ENCODE results near the gene UCK1.

UCK1 gene

DNA sequence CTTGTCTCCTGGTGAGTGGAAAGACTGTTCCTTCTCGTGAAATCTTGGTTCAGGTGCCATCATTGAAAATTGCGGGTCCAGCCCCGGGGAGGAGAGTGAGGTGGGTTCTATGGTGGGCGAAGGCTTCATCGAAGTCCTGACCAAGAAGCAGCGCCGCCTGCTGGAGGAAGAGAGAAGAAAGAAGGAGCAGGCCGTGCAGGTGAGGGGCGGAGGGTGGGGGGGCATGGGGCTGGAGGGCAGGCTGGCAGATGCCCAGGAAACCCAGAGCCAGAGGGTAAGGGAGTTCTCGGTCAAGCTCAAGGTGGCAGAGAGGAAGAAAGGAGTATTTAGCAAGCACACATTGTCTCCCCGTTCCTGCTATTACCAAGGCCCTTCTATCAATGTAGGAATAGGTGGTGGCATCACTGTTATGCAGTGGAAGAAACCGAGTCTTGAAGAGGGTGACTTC lies 52.6 kb downstream of the UCK1 start:
- Histone ChIP-seq H3K27me3 (ENCODE audit: control insufficient read depth in 5 of 5, insufficient read depth in 4 of 5, low read length in 5 of 5) (no peaks in the 10 kb centered on the region), H3K4me3 (ENCODE audit: low read depth in 1 of 5, low read length in 5 of 5) (no peak overlapping the region), H3K9me3 (ENCODE audit: control insufficient read depth in 5 of 5, low read length in 5 of 5) (no peaks in the 10 kb centered on the region), H3K9ac (ENCODE audit: low read length in 5 of 5) (no peak overlapping the region), H3K36me3 (ENCODE audit: control insufficient read depth in 5 of 5, insufficient read depth in 5 of 5, low read length in 5 of 5) (peaks cover 4 to 96% (median 89%) of the 10 kb centered on the region in 5 donors), H3K4me1 (ENCODE audit: control insufficient read depth in 5 of 5, insufficient read depth in 5 of 5, low read length in 5 of 5) (peaks cover 0 to 11% (median 0%) of the 10 kb centered on the region in 5 donors), H3K27ac (ENCODE audit: low read depth, low read length) (no peak overlapping the region)

GRCh38 chr9:131477816-131478419 lies 53.1 kb downstream of the UCK1 start:
- H3K4me3 ChIP-seq (ENCODE audit: low read depth in 1 of 5, low read length in 5 of 5), result no peak overlapping the region
- H3K4me1 ChIP-seq (ENCODE audit: control insufficient read depth in 5 of 5, insufficient read depth in 5 of 5, low read length in 5 of 5), result peaks cover 0 to 10% (median 0%) of the 10 kb centered on the region in 5 donors
- H3K36me3 ChIP-seq (ENCODE audit: control insufficient read depth in 5 of 5, insufficient read depth in 5 of 5, low read length in 5 of 5), result peaks cover 4 to 96% (median 89%) of the 10 kb centered on the region in 5 donors
- H3K27ac ChIP-seq (ENCODE audit: low read depth, low read length), result no peak overlapping the region
- no peak overlapping the region for H3K9ac ChIP-seq (ENCODE audit: low read length in 5 of 5)
- H3K9me3 ChIP-seq (ENCODE audit: control insufficient read depth in 5 of 5, low read length in 5 of 5), result no peaks in the 10 kb centered on the region
- no peaks in the 10 kb centered on the region for H3K27me3 ChIP-seq (ENCODE audit: control insufficient read depth in 5 of 5, insufficient read depth in 4 of 5, low read length in 5 of 5)

- Histone ChIP-seq H3K36me3 (ENCODE audit: control insufficient read depth in 5 of 5, insufficient read depth in 5 of 5, low read length in 5 of 5) (peaks cover 4 to 94% (median 87%) of the 10 kb centered on the region in 5 donors), H3K9me3 (ENCODE audit: control insufficient read depth in 5 of 5, low read length in 5 of 5) (no peaks in the 10 kb centered on the region), H3K27me3 (ENCODE audit: control insufficient read depth in 5 of 5, insufficient read depth in 4 of 5, low read length in 5 of 5) (no peaks in the 10 kb centered on the region), H3K4me1 (ENCODE audit: control insufficient read depth in 5 of 5, insufficient read depth in 5 of 5, low read length in 5 of 5) (peaks cover 0 to 8% (median 0%) of the 10 kb centered on the region in 5 donors), H3K4me3 (ENCODE audit: low read depth in 1 of 5, low read length in 5 of 5) (no peak overlapping the region), H3K27ac (ENCODE audit: low read depth, low read length) (no peak overlapping the region), H3K9ac (ENCODE audit: low read length in 5 of 5) (no peak overlapping the region)
Measured at GRCh38 chr9:131477367-131477766, 53.7 kb downstream of the UCK1 start.

GRCh38 chr9:131476777-131477345 lies 54.2 kb downstream of the UCK1 start:
- Histone ChIP-seq H3K4me1 (ENCODE audit: control insufficient read depth in 5 of 5, insufficient read depth in 5 of 5, low read length in 5 of 5) (peaks cover 0 to 8% (median 0%) of the 10 kb centered on the region in 5 donors), H3K27ac (ENCODE audit: low read depth, low read length) (no peak overlapping the region), H3K9ac (ENCODE audit: low read length in 5 of 5) (no peak overlapping the region), H3K4me3 (ENCODE audit: low read depth in 1 of 5, low read length in 5 of 5) (no peak overlapping the region), H3K36me3 (ENCODE audit: control insufficient read depth in 5 of 5, insufficient read depth in 5 of 5, low read length in 5 of 5) (peaks cover 6 to 91% (median 85%) of the 10 kb centered on the region in 5 donors), H3K9me3 (ENCODE audit: control insufficient read depth in 5 of 5, low read length in 5 of 5) (no peaks in the 10 kb centered on the region), H3K27me3 (ENCODE audit: control insufficient read depth in 5 of 5, insufficient read depth in 4 of 5, low read length in 5 of 5) (no peaks in the 10 kb centered on the region)

DNA sequence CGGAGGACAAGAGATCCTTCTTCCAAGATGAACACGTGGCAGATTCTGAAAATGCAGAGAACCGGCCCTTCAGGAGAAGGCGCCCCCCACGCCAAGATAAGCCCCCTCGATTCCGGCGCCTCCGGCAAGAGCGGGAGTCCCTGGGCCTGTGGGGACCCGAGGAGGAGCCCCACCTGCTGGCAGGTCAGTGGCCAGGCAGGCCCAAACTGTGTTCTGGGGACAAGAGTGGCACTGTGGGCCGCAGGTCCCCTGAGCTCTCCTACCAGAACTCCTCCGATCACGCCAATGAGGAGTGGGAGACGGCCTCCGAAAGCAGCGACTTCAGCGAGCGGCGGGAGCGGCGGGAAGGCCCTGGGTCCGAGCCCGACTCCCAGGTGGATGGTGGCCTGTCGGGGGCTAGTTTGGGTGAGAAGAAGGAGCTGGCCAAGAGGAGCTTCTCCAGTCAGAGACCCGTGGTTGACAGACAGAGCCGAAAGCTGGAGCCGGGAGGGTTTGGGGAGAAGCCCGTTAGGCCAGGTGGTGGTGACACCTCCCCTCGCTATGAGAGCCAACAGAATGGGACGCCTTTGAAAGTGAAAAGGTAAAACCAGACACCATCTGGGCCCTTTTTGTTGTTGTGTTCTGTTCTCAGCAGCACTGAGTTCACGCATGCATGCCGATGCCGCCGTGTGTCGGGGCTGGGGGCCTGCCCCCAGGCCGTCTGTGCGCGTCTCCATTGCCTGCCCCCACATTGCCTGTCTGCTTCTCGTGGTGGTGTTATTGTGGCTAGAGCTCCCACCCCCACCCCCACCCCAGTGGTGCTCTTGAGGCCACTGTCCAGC lies 54.9 kb downstream of the UCK1 start:
- Histone ChIP-seq H3K4me3 (ENCODE audit: low read depth in 1 of 5, low read length in 5 of 5) (no peak overlapping the region), H3K9me3 (ENCODE audit: control insufficient read depth in 5 of 5, low read length in 5 of 5) (no peaks in the 10 kb centered on the region), H3K4me1 (ENCODE audit: control insufficient read depth in 5 of 5, insufficient read depth in 5 of 5, low read length in 5 of 5) (peaks cover 0 to 8% (median 0%) of the 10 kb centered on the region in 5 donors), H3K27ac (ENCODE audit: low read depth, low read length) (no peak overlapping the region), H3K36me3 (ENCODE audit: control insufficient read depth in 5 of 5, insufficient read depth in 5 of 5, low read length in 5 of 5) (peaks cover 13 to 91% (median 87%) of the 10 kb centered on the region in 5 donors), H3K9ac (ENCODE audit: low read length in 5 of 5) (no peak overlapping the region), H3K27me3 (ENCODE audit: control insufficient read depth in 5 of 5, insufficient read depth in 4 of 5, low read length in 5 of 5) (no peaks in the 10 kb centered on the region)

GRCh38 chr9:131475111-131475955 lies 55.7 kb downstream of the UCK1 start:
- H3K4me3 ChIP-seq (ENCODE audit: low read depth in 1 of 5, low read length in 5 of 5), result no peak overlapping the region
- no peak overlapping the region for H3K27ac ChIP-seq (ENCODE audit: low read depth, low read length)
- peaks cover 16 to 94% (median 93%) of the 10 kb centered on the region in 5 donors for H3K36me3 ChIP-seq (ENCODE audit: control insufficient read depth in 5 of 5, insufficient read depth in 5 of 5, low read length in 5 of 5)

DNA sequence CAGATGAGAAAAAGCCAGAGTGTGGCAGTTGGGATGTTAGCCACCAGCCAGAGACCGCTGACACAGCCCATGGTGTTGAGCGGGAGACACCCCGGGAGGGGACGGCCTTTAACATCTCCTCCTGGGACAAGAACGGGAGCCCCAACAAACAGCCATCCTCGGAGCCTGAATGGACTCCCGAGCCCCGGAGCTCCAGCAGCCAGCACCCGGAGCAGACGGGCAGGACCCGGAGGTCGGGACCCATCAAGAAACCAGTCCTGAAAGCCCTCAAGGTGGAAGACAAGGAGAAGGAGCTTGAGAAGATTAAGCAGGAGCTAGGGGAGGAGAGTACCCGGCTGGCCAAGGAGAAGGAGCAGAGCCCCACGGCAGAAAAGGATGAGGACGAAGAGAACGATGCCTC lies 56.4 kb downstream of the UCK1 start:
- H3K36me3 ChIP-seq (ENCODE audit: control insufficient read depth in 5 of 5, insufficient read depth in 5 of 5, low read length in 5 of 5), result peaks cover 16 to 94% (median 93%) of the 10 kb centered on the region in 5 donors
- no peak overlapping the region for H3K27ac ChIP-seq (ENCODE audit: low read depth, low read length)
- peaks cover 0 to 8% (median 0%) of the 10 kb centered on the region in 5 donors for H3K4me1 ChIP-seq (ENCODE audit: control insufficient read depth in 5 of 5, insufficient read depth in 5 of 5, low read length in 5 of 5)
- no peak overlapping the region for H3K9ac ChIP-seq (ENCODE audit: low read length in 5 of 5)
- H3K4me3 ChIP-seq (ENCODE audit: low read depth in 1 of 5, low read length in 5 of 5), result no peak overlapping the region
- no peaks in the 10 kb centered on the region for H3K27me3 ChIP-seq (ENCODE audit: control insufficient read depth in 5 of 5, insufficient read depth in 4 of 5, low read length in 5 of 5)
- no peaks in the 10 kb centered on the region for H3K9me3 ChIP-seq (ENCODE audit: control insufficient read depth in 5 of 5, low read length in 5 of 5)

More at GRCh38 chr9:131475111-131475955, 55.7 kb downstream of the UCK1 start:
- H3K9ac ChIP-seq (ENCODE audit: low read length in 5 of 5), result no peak overlapping the region
- H3K27me3 ChIP-seq (ENCODE audit: control insufficient read depth in 5 of 5, insufficient read depth in 4 of 5, low read length in 5 of 5), result no peaks in the 10 kb centered on the region
- peaks cover 0 to 8% (median 0%) of the 10 kb centered on the region in 5 donors for H3K4me1 ChIP-seq (ENCODE audit: control insufficient read depth in 5 of 5, insufficient read depth in 5 of 5, low read length in 5 of 5)
- H3K9me3 ChIP-seq (ENCODE audit: control insufficient read depth in 5 of 5, low read length in 5 of 5), result no peaks in the 10 kb centered on the region

GRCh38 chr9:131473891-131474290 lies 57.2 kb downstream of the UCK1 start:
- Histone ChIP-seq H3K9me3 (ENCODE audit: control insufficient read depth in 5 of 5, low read length in 5 of 5) (no peaks in the 10 kb centered on the region), H3K36me3 (ENCODE audit: control insufficient read depth in 5 of 5, insufficient read depth in 5 of 5, low read length in 5 of 5) (peaks cover 12 to 93% (median 91%) of the 10 kb centered on the region in 5 donors)

More at GRCh38 chr9:131473891-131474290, 57.2 kb downstream of the UCK1 start:
- Histone ChIP-seq H3K9ac (ENCODE audit: low read length in 5 of 5) (peak overlapping the region in 1 of 5 donors; percentile 35), H3K4me3 (ENCODE audit: low read depth in 1 of 5, low read length in 5 of 5) (no peak overlapping the region), H3K27ac (ENCODE audit: low read depth, low read length) (no peak overlapping the region), H3K27me3 (ENCODE audit: control insufficient read depth in 5 of 5, insufficient read depth in 4 of 5, low read length in 5 of 5) (no peaks in the 10 kb centered on the region), H3K4me1 (ENCODE audit: control insufficient read depth in 5 of 5, insufficient read depth in 5 of 5, low read length in 5 of 5) (peaks cover 0 to 8% (median 0%) of the 10 kb centered on the region in 5 donors)
